ENCODE measurements around the gene L1CAM. TPM values are rescaled to one million over a fixed set of nuclear protein-coding genes. Genes with fewer than 3 reads are reported as not detected.

The L1CAM gene
- total and polyA plus RNA-seq, 9 of the 15 experiments (the other 6 are each of a cell fraction or from before 2014, with no cell fraction given) = 0.09 to 0.86 (median 0.26) TPM; not detected in 3

GRCh38 chrX:153816831-153817690 lies 68.9 kb downstream of the L1CAM start (continued):
- TF ChIP-seq MGA (IDR thresholded peaks at IDR 0.05) = peak; percentile 54
- no peak for TF ChIP-seq PBX2 (CRISPR knock-in tag; IDR thresholded peaks at IDR 0.05; ENCODE audit: low read depth)
- no peak for TF ChIP-seq PBX2 (tag; conservative IDR thresholded peaks at IDR 0.05; ENCODE audit: low read depth)
- TF ChIP-seq CREM (IDR thresholded peaks at IDR 0.05; ENCODE audit: low read depth) = 0 out of 2 replicates have a peak, but pooled peaks have one; percentile 25
- TF ChIP-seq SMC3 (conservative IDR thresholded peaks at IDR 0.05; ENCODE audit: insufficient read depth, low read depth, low read length) = 0 out of 2 replicates have a peak, but pooled peaks have one; percentile 19
- no peak for TF ChIP-seq CSDE1 (IDR thresholded peaks at IDR 0.05)
- TF ChIP-seq ZNF174 (CRISPR knock-in tag; IDR thresholded peaks at IDR 0.05) = no peak
- peak; percentile 17 to 64 for TF ChIP-seq E2F6 (IDR thresholded peaks at IDR 0.05; ENCODE audit: borderline replicate concordance in 1 of 2, extremely low read depth in 1 of 2, insufficient read depth in 1 of 2, insufficient read length in 1 of 2, low read depth in 1 of 2, low read length in 1 of 2, poor library complexity in 1 of 2, severe bottlenecking in 1 of 2)

Data from K562 (cell line).